DND-41 (cell line): ENCODE data around the gene PRDM15.

ENCODE experiments used
- CTCF ChIP-seq: IDR thresholded peaks from 2 replicates; pipeline ENCODE4 v1.5.1; 2012; ENCODE audit warnings: borderline replicate concordance, low read length, moderate library complexity, mild to moderate bottlenecking; ENCODE audit not compliant: poor library complexity, severe bottlenecking; ENCODE audit errors: extremely low read depth
- EZH2 ChIP-seq: IDR thresholded peaks from 3 replicates; pipeline ENCODE4 v1.6.1; 2012; ENCODE audit warnings: borderline replicate concordance, low read depth, mild to moderate bottlenecking, moderate library complexity, low read length, inconsistent platforms; ENCODE audit not compliant: severe bottlenecking

- TF ChIP-seq EZH2 (no peak), CTCF (no peak)
Observed at GRCh38 chr21:41865002-41865777, 14.0 kb downstream of the PRDM15 start.
